HCT116 (cell line): Measurements from ENCODE around the gene FKBP6. TPM values are rescaled to one million over a fixed set of nuclear protein-coding genes. Genes with fewer than 3 reads are reported as not detected.

ENCODE experiments used
- ATAC-seq: fragments of 200-7000 bp; cut with Tn5 transposase; 2 replicates; pipeline ENCODE4 v1.9.1; 2020; ENCODE audit warnings: mild to moderate bottlenecking, moderate library complexity
- BruUV-seq: library from RNA; stranded (reverse); fragments of 400-500 nt; replicated peaks from 2 replicates; lab custom pipeline; 2021; lab: Mats Ljungman, UMichigan
- CTCF ChIA-PET: fragments of 300-600 bp; sonication (Branson Sonifier 250); formaldehyde crosslinking; loops from one replicate; lab custom pipeline; 2021; ENCODE audit warnings: antibody characterized with exemption; lab: Charles Lee
- POLR2A ChIA-PET: fragments of 300-600, 350-600 bp; sonication (Branson Sonifier 250); formaldehyde crosslinking; loops from one replicate; lab custom pipeline; 2021; ENCODE audit warnings: antibody characterized with exemption; lab: Charles Lee
- RAD21 ChIA-PET, 2 experiments: fragments of 300-600 bp; sonication (Branson Sonifier 250); formaldehyde crosslinking; loops; one replicate each; lab custom pipeline; 2023; ENCODE audit warnings: low total read pairs in 2 of 2; ENCODE audit not compliant: uncharacterized antibody in 2 of 2, unreplicated experiment in 2 of 2, low non-redundant PET in 1 of 2; lab: Charles Lee
- DNase-seq: peaks from one replicate; pipeline ENCODE4 v3.0.0-alpha.2; 2010; ENCODE audit warnings: low read depth, low spot score
- H2AFZ ChIP-seq: fragments of 200-600 bp; shearing (Covaris generic), sonication (generic); 2 replicates; pipeline ENCODE4 v1.6.1; 2017; ENCODE audit warnings: low read depth, mixed run types, mixed read lengths, antibody characterized with exemption, low read length; ENCODE audit not compliant: poor library complexity, severe bottlenecking
- H3K27ac ChIP-seq: 2 replicates; pipeline ENCODE4 v1.5.1; 2012; ENCODE audit warnings: low read depth, low read length
- H3K27me3 ChIP-seq: fragments of 200-600 bp; sonication (generic); 2 replicates; pipeline ENCODE4 v1.6.1; 2016; ENCODE audit warnings: mixed run types, low read length, mixed read lengths; ENCODE audit not compliant: insufficient read depth
- H3K36me3 ChIP-seq, 2 experiments: fragments of 200-500 bp in 1 of 2; fragments of 200-600 bp in 1 of 2; sonication (Bioruptor generic) in 1 of 2; sonication (generic) in 1 of 2; 2 replicates each; pipeline versions ENCODE4 v1.5.1 to v1.6.1; 2014 to 2016; ENCODE audit warnings: low read length in 2 of 2, inconsistent platforms in 1 of 2, mixed read lengths in 1 of 2, mixed run types in 1 of 2; ENCODE audit not compliant: insufficient read depth in 2 of 2, control insufficient read depth in 1 of 2
- H3K4me1 ChIP-seq, 2 experiments: fragments of 200-600 bp in 1 of 2; sonication (generic) in 1 of 2; 2 replicates each; pipeline versions ENCODE4 v1.5.1 to v1.6.1; 2012 to 2017; ENCODE audit warnings: low read length in 2 of 2, inconsistent platforms in 1 of 2, mild to moderate bottlenecking in 1 of 2, mixed read lengths in 1 of 2, mixed run types in 1 of 2, moderate library complexity in 1 of 2; ENCODE audit not compliant: insufficient read depth in 2 of 2, control insufficient read depth in 1 of 2
- H3K4me2 ChIP-seq: fragments of 200-600 bp; sonication (generic); 2 replicates; pipeline ENCODE4 v1.6.1; 2017; ENCODE audit warnings: mixed run types, low read length, mixed read lengths
- H3K4me3 ChIP-seq, 2 experiments: fragments of 200-600 bp in 1 of 2; sonication (generic) in 1 of 2; replicated peaks in 1 of 2; 2 replicates each; pipeline ENCODE4 v1.5.1; 2011 to 2016; ENCODE audit warnings: low read length in 2 of 2, control low read depth in 1 of 2, low read depth in 1 of 2, mild to moderate bottlenecking in 1 of 2, mixed read lengths in 1 of 2, mixed run types in 1 of 2
- H3K79me2 ChIP-seq: fragments of 200-600 bp; sonication (generic); 2 replicates; pipeline ENCODE4 v1.6.1; 2017; ENCODE audit warnings: mild to moderate bottlenecking, mixed run types, low read length, moderate library complexity, mixed read lengths; ENCODE audit not compliant: insufficient read depth
- H3K9ac ChIP-seq: fragments of 200-600 bp; sonication (generic); 2 replicates; pipeline ENCODE4 v1.6.1; 2016; ENCODE audit warnings: low read length, mixed read lengths
- H3K9me2 ChIP-seq: fragments of 200-600 bp; sonication (generic), shearing (Covaris generic); 2 replicates; pipeline ENCODE4 v1.6.1; 2017; ENCODE audit warnings: mixed run types, mild to moderate bottlenecking, moderate library complexity; ENCODE audit not compliant: insufficient read depth
- H3K9me3 ChIP-seq, 2 experiments: fragments of 200-500 bp in 1 of 2; fragments of 200-600 bp in 1 of 2; sonication (Bioruptor generic) in 1 of 2; sonication (generic) in 1 of 2; 2 replicates each; pipeline ENCODE4 v1.6.1; 2014 to 2017; ENCODE audit warnings: low read length in 2 of 2, mixed read lengths in 2 of 2, inconsistent platforms in 1 of 2, low read depth in 1 of 2, mild to moderate bottlenecking in 1 of 2, mixed run types in 1 of 2, moderate library complexity in 1 of 2; ENCODE audit not compliant: control insufficient read depth in 1 of 2, insufficient read depth in 1 of 2
- H4K20me1 ChIP-seq: fragments of 200-600 bp; sonication (generic), shearing (Covaris generic); 2 replicates; pipeline ENCODE4 v1.6.1; 2017; ENCODE audit warnings: mixed run types, mild to moderate bottlenecking, moderate library complexity; ENCODE audit not compliant: insufficient read depth
- CTCF ChIP-seq, 3 experiments: fragments of 200-600 bp in 1 of 3; sonication (generic) in 1 of 3; IDR thresholded peaks in 2 of 3; conservative IDR thresholded peaks in 1 of 3; 2 replicates each; pipeline ENCODE4 v1.5.1; 2012 to 2017; ENCODE audit warnings: low read depth in 2 of 3, low read length in 2 of 3, antibody characterized with exemption in 1 of 3, borderline replicate concordance in 1 of 3, control low read depth in 1 of 3, mild to moderate bottlenecking in 1 of 3, mixed read lengths in 1 of 3, mixed run types in 1 of 3, moderate library complexity in 1 of 3; ENCODE audit not compliant: insufficient read depth in 1 of 3
- EGR1 ChIP-seq: IDR thresholded peaks from 2 replicates; pipeline ENCODE4 v1.6.1; 2012; ENCODE audit warnings: low read depth
- ELF1 ChIP-seq: IDR thresholded peaks from 2 replicates; pipeline ENCODE4 v1.6.1; 2012; ENCODE audit warnings: low read depth, borderline replicate concordance
- EZH2 ChIP-seq: fragments of 200-600 bp; sonication (generic); IDR thresholded peaks from 2 replicates; pipeline ENCODE4 v1.6.1; 2017; ENCODE audit warnings: antibody characterized with exemption, mixed run types
- FOSL1 ChIP-seq: IDR thresholded peaks from 2 replicates; pipeline ENCODE4 v1.6.1; 2012; ENCODE audit warnings: low read depth
- POLR2AphosphoS5 ChIP-seq: IDR thresholded peaks from 2 replicates; pipeline ENCODE4 v1.6.1; 2011; ENCODE audit warnings: mild to moderate bottlenecking, low read depth, low read length, moderate library complexity
- SRF ChIP-seq: IDR thresholded peaks from 2 replicates; pipeline ENCODE4 v1.6.1; 2012; ENCODE audit warnings: low read depth
- TCF7L2 ChIP-seq: IDR thresholded peaks from 2 replicates; pipeline ENCODE4 v1.7.0; 2011; ENCODE audit warnings: borderline replicate concordance, inconsistent platforms; ENCODE audit not compliant: insufficient read depth, insufficient read length; ENCODE audit errors: extremely low read depth
- ZBTB33 ChIP-seq: IDR thresholded peaks from 2 replicates; pipeline ENCODE4 v1.6.1; 2011; ENCODE audit warnings: mild to moderate bottlenecking, low read length, moderate library complexity; ENCODE audit not compliant: insufficient replicate concordance; ENCODE audit errors: extremely low read depth
- intact Hi-C: fragments of 100-400 bp; cut with micrococcal nuclease; formaldehyde crosslinking; loops from 2 replicates; pipeline ENCODE4 v1.10.0; 2022
- total RNA-seq: library from RNA; stranded (reverse); gene quantifications from one replicate; pipeline ENCODE4 v1.2.1, GENCODE V29; 2021; ENCODE audit not compliant: unreplicated experiment

The FKBP6 gene
- total RNA-seq, 1 experiment from 2014 or later: not detected

- peaks cover 11 to 15% of the 10 kb centered on the region in 2 experiments for H3K4me1 ChIP-seq
- H3K9me2 ChIP-seq: no peaks in the 10 kb centered on the region
- H3K79me2 ChIP-seq: no peaks in the 10 kb centered on the region
- BruUV-seq: no TSS peak
- no peak for DNase-seq
- H3K9ac ChIP-seq: no peak overlapping the region
- H2AFZ ChIP-seq: no peak overlapping the region
- no peaks in the 10 kb centered on the region for H3K36me3 ChIP-seq
- no peak overlapping the region for H3K4me2 ChIP-seq
- H3K4me3 ChIP-seq: no peak overlapping the region
- RAD21 ChIA-PET: no interaction called here
- no peaks in the 10 kb centered on the region for H3K9me3 ChIP-seq
- CTCF ChIA-PET: no interaction called here
- no peak for ATAC-seq
- intact Hi-C loops: no loop called here
- TF ChIP-seq EZH2 (no peak), TCF7L2 (no peak), POLR2AphosphoS5 (no peak), EGR1 (no peak), CTCF (IDR thresholded peaks at IDR 0.05 in 2 of 3, conservative IDR thresholded peaks at IDR 0.05 in 1 of 3; ENCODE audit: borderline replicate concordance in 1 of 3, insufficient read depth in 1 of 3, low read depth in 2 of 3, low read length in 2 of 3) (no peak), SRF (no peak), ELF1 (no peak), FOSL1 (no peak), ZBTB33 (no peak)
- H4K20me1 ChIP-seq: no peaks in the 10 kb centered on the region
- POLR2A ChIA-PET: no interaction called here
- H3K27me3 ChIP-seq: no peaks in the 10 kb centered on the region
- no peak overlapping the region for H3K27ac ChIP-seq
These were observed 17.6 kb downstream of the FKBP6 start for GRCh38 chr7:73345538-73345937.
